DMS 273 treated with DMSO at 0.1 percent for 48 hours (cell line): ENCODE results near the gene IGFBP6.

Source experiments
- DNase-seq: peaks from one replicate; lab custom pipeline; 2025; lab: John Stamatoyannopoulos, UW

The IGFBP6 gene

DNA sequence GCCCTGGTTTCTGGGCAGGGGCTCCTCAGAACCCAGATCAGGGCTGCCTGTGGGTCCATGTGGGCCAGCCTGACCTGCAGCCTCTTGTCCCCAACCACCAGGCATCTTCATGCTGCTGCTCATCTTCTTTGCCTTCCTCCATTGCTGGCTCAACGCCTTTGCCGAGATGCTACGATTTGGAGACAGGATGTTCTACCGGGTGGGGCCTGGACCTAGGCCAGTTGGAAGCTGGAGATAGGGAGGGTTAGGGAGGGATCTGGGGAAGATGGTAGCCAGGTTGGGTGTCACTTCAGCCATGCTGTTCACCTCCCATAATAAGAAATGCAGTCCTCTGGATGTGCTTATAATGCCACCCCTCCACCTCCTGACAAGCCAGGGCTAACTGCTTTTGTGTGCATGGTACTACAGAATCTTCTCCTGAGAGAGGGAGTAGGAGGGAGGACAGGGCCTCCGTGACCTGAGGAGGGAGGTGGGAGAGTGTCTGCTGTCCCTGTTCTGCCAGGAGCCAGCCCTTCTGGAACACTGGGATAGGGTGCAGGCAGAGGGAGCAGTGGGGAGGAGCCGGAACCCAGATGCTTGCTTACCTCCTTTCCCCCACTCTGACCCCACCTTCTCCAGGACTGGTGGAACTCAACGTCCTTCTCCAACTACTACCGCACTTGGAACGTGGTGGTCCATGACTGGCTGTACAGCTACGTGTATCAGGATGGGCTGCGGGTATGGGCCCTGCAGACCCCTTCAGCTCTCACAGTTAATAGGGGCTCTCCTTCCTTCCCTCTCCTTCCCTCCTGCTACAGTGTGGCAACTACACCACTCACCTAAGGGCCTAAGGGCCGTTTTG is 23.4 kb downstream of the IGFBP6 start:
- DNase-seq = no peak

- DNase-seq = no peak
Measured at GRCh38 chr12:53122961-53123468, 25.5 kb downstream of the IGFBP6 start.

DNA sequence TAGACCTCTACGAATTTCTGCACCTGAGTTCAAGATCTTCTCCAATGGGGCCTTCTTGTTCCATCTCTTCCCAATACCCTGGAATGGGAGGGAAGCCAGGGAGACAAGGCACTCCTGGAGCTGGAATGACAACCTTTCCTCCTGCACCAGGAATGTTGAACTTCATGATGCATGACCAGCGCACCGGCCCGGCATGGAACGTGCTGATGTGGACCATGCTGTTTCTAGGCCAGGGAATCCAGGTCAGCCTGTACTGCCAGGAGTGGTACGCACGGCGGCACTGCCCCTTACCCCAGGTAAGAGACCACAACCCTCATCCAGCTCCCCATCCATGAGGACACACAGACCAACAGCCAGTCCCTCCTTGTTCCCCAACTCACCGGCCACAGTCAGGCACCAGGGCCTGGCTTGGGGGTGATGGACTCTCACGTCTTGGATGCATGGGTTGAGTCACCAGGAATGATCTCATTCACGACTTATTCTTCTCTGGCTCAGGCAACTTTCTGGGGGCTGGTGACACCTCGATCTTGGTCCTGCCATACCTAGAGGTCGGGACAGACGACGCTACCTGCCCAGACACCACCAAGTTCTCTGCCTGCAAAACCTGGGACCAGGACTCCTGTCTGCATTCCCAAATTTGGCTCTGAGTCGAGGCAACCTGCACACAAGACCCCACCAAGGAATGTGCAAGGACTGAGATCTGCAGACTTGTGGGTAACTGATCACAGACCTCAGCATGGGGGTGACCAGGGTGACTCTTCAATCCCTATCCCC is 26.3 kb downstream of the IGFBP6 start:
- no peak for DNase-seq

DNA sequence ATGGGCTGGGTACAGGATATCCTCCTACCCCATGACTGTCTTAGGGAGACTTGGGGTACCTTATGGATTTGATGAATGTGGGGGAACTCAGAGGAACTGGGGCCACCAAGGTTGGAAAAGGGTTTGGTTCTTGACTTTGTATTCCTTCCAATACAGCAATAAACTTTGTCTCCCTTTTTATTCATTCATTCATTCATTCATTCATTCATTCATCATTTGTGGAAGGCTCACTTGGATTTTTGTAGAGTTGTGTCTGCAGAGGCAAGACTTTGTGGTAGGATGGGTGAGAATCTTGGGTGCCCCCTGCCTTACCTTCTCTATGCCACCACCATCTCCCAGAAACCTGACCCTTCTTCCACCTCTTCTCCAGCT is 26.9 kb downstream of the IGFBP6 start:
- no peak for DNase-seq

GRCh38 chr12:53127169-53127568 is 29.7 kb downstream of the IGFBP6 start:
- DNase-seq = no peak

GRCh38 chr12:53128780-53129569 is 31.5 kb downstream of the IGFBP6 start:
- DNase-seq = no peak

- no peak for DNase-seq
Measured at GRCh38 chr12:53131844-53132243, 34.4 kb downstream of the IGFBP6 start.

DNA sequence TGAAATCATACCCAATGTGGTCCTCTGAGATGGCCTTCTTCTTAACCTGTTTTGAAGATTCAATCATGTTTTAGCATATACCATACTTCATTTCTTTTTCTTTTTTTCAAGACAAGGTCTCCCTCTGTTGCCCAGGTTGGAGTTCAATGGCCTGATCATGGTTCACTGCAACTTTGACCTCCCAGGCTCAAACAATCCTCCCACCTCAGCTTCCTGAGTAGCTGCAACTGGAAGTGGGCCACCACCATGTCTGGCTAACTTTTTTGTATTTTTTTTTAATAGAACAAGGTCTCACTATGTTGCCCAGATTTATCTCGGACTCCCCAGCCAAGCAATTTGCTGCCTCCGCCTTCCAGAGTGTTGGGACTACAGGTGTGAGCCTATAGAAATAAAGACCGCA is 36.3 kb downstream of the IGFBP6 start:
- no peak for DNase-seq

- DNase-seq = no peak
Measured at GRCh38 chr12:53143355-53143754, 45.9 kb downstream of the IGFBP6 start.

GRCh38 chr12:53145383-53146260 is 48.2 kb downstream of the IGFBP6 start:
- DNase-seq = no peak

GRCh38 chr12:53147181-53147580 is 49.7 kb downstream of the IGFBP6 start:
- DNase-seq = no peak

- DNase-seq = no peak
Measured at GRCh38 chr12:53147653-53148052, 50.2 kb downstream of the IGFBP6 start.

GRCh38 chr12:53151039-53151438 is 53.6 kb downstream of the IGFBP6 start:
- no peak for DNase-seq
